Left ventricle myocardium inferior (tissue), 1 donor: ENCODE measurements around the gene SLC25A33. TPM values are rescaled to one million over a fixed set of nuclear protein-coding genes. Genes with fewer than 3 reads are reported as not detected.

Experiments
- DNase-seq: peaks from one replicate; pipeline ENCODE4 v3.0.0-alpha.2; 2020
- H3K27ac ChIP-seq: fragments of 200-600 bp; replicated peaks from 2 replicates; pipeline ENCODE4 v1.8.0; 2021
- H3K27me3 ChIP-seq: fragments of 200-600 bp; 2 replicates; pipeline ENCODE4 v1.8.0; 2021; ENCODE audit warnings: low read depth
- H3K36me3 ChIP-seq: fragments of 200-600 bp; 2 replicates; pipeline ENCODE4 v1.8.0; 2021
- H3K4me1 ChIP-seq: fragments of 200-600 bp; 2 replicates; pipeline ENCODE4 v1.8.0; 2021
- H3K4me3 ChIP-seq: fragments of 200-600 bp; 2 replicates; pipeline ENCODE4 v1.8.0; 2021; ENCODE audit warnings: mild to moderate bottlenecking, moderate library complexity
- H3K9me3 ChIP-seq: fragments of 200-600 bp; replicated peaks from 2 replicates; pipeline ENCODE4 v1.8.0; 2021
- CTCF ChIP-seq: fragments of 200-600 bp; IDR thresholded peaks from 2 replicates; pipeline ENCODE4 v1.8.0; 2021; ENCODE audit warnings: antibody characterized with exemption, mild to moderate bottlenecking, borderline replicate concordance
- intact Hi-C: fragments of 100-400 bp; cut with micrococcal nuclease; formaldehyde crosslinking; loops from one replicate; pipeline ENCODE4 v1.11.0; 2022
- total RNA-seq: library from RNA; stranded (reverse); fragmentation: NEBNext Ultra II Directional; extraction: Animal tissue kit (Norgen Biotek cat#: 25700); gene quantifications from one replicate; pipeline ENCODE4 v1.2.1, GENCODE V29; 2021
- donor health status: DM: no; HTN: yes; CAD: no; lungs with severe emphysema.

Gene SLC25A33
- total RNA-seq, 1 donor from 2014 or later: 6.2 TPM

- Histone ChIP-seq H3K27me3 (no peaks in the 10 kb centered on the region), H3K36me3 (no peaks in the 10 kb centered on the region), H3K27ac (peak overlapping the region; percentile 83), H3K9me3 (no peaks in the 10 kb centered on the region), H3K4me3 (peak overlapping the region; percentile 76), H3K4me1 (peaks cover 61% of the 10 kb centered on the region)
- TF ChIP-seq CTCF: no peak
- intact Hi-C loops: no loop called here
- no peak for DNase-seq
Observed at GRCh38 chr1:9589719-9590157, 50.5 kb downstream of the SLC25A33 start.

GRCh38 chr1:9590201-9590600 lies 50.9 kb downstream of the SLC25A33 start:
- intact Hi-C loops: no loop called here
- Histone ChIP-seq H3K27ac (no peak overlapping the region), H3K4me3 (peak overlapping the region; percentile 76), H3K4me1 (peaks cover 64% of the 10 kb centered on the region), H3K9me3 (no peaks in the 10 kb centered on the region), H3K27me3 (no peaks in the 10 kb centered on the region), H3K36me3 (no peaks in the 10 kb centered on the region)
- DNase-seq: no peak
- TF ChIP-seq CTCF: no peak

GRCh38 chr1:9590945-9591668 lies 51.8 kb downstream of the SLC25A33 start:
- DNase-seq: no peak

GRCh38 chr1:9591669-9592509 lies 52.6 kb downstream of the SLC25A33 start:
- no peak overlapping the region for H3K4me3 ChIP-seq
- H3K9me3 ChIP-seq: no peaks in the 10 kb centered on the region
- no peaks in the 10 kb centered on the region for H3K36me3 ChIP-seq
- peak overlapping the region; percentile 70 for H3K27ac ChIP-seq
- no peak for TF ChIP-seq CTCF
- no peak for DNase-seq
- no peaks in the 10 kb centered on the region for H3K27me3 ChIP-seq
- intact Hi-C loops: no loop called here
- peaks cover 81% of the 10 kb centered on the region for H3K4me1 ChIP-seq

More at GRCh38 chr1:9590945-9591668, 51.8 kb downstream of the SLC25A33 start:
- no peaks in the 10 kb centered on the region for H3K27me3 ChIP-seq
- H3K27ac ChIP-seq: peak overlapping the region; percentile 70
- intact Hi-C loops: no loop called here
- no peaks in the 10 kb centered on the region for H3K9me3 ChIP-seq
- H3K4me3 ChIP-seq: peak overlapping the region; percentile 76
- H3K4me1 ChIP-seq: peaks cover 73% of the 10 kb centered on the region
- no peak for TF ChIP-seq CTCF
- no peaks in the 10 kb centered on the region for H3K36me3 ChIP-seq

- H3K4me1 ChIP-seq: peaks cover 87% of the 10 kb centered on the region
- peak overlapping the region; percentile 70 for H3K27ac ChIP-seq
- intact Hi-C loops: no loop called here
Observed at GRCh38 chr1:9592510-9593075, 53.3 kb downstream of the SLC25A33 start.

More at GRCh38 chr1:9592510-9593075, 53.3 kb downstream of the SLC25A33 start:
- H3K4me3 ChIP-seq: no peak overlapping the region
- H3K36me3 ChIP-seq: peaks cover 5% of the 10 kb centered on the region
- no peaks in the 10 kb centered on the region for H3K9me3 ChIP-seq
- no peak for DNase-seq
- no peaks in the 10 kb centered on the region for H3K27me3 ChIP-seq
- TF ChIP-seq CTCF: no peak
